H1 (cell line): ENCODE data around the gene ATP2B3. TPM values are rescaled to one million over a fixed set of nuclear protein-coding genes. Genes with fewer than 3 reads are reported as not detected.

Experiments used
- CTCF ChIA-PET: fragments of 300-600 bp; sonication (Branson Sonifier 250); formaldehyde crosslinking; loops from one replicate; lab custom pipeline; 2021; ENCODE audit not compliant: partially characterized antibody; lab: Charles Lee
- POLR2A ChIA-PET: fragments of 300-600 bp; sonication (Branson Sonifier 250); formaldehyde crosslinking; loops from one replicate; lab custom pipeline; 2021; ENCODE audit warnings: inconsistent platforms; ENCODE audit not compliant: partially characterized antibody; lab: Charles Lee
- DNase-seq, 2 experiments: peaks; one replicate each; pipeline versions ENCODE4 v3.0.0 to v3.0.0-alpha.2; 2010 to 2022; ENCODE audit warnings: low spot score in 2 of 2, low read depth in 1 of 2, mixed read lengths in 1 of 2
- FAIRE-seq: peaks from 2 replicates; lab custom pipeline; 2011; peaks lifted over from hg19 to GRCh38; lab: Jason Lieb, UNC
- H2AFZ ChIP-seq: 2 replicates; pipeline ENCODE4 v1.8.1; 2012; ENCODE audit warnings: low read length, inconsistent platforms
- H2AK5ac ChIP-seq: 2 replicates; pipeline ENCODE4 v1.6.1; 2013; ENCODE audit warnings: low read depth, low read length
- H2BK120ac ChIP-seq: replicated peaks from 2 replicates; pipeline ENCODE3; 2013; ENCODE audit warnings: low read depth, low read length, inconsistent platforms
- H2BK12ac ChIP-seq: 2 replicates; pipeline ENCODE4 v1.6.1; 2013; ENCODE audit warnings: low read depth, low read length
- H2BK15ac ChIP-seq: 2 replicates; pipeline ENCODE4 v1.6.1; 2013; ENCODE audit warnings: low read length
- H2BK20ac ChIP-seq: 2 replicates; pipeline ENCODE4 v1.6.1; 2013; ENCODE audit warnings: low read length
- H2BK5ac ChIP-seq: 2 replicates; pipeline ENCODE4 v1.6.1; 2013; ENCODE audit warnings: low read depth, low read length
- H3K14ac ChIP-seq: 2 replicates; pipeline ENCODE4 v1.6.1; 2013; ENCODE audit warnings: inconsistent platforms; ENCODE audit not compliant: insufficient read length
- H3K18ac ChIP-seq: 2 replicates; pipeline ENCODE4 v1.6.1; 2013; ENCODE audit warnings: low read length; ENCODE audit errors: extremely low read depth
- H3K23ac ChIP-seq: 2 replicates; pipeline ENCODE4 v1.6.1; 2013; ENCODE audit warnings: inconsistent platforms; ENCODE audit not compliant: insufficient read length
- H3K23me2 ChIP-seq: 2 replicates; pipeline ENCODE4 v1.6.1; 2013; ENCODE audit warnings: low read depth, low read length
- H3K27ac ChIP-seq: 2 replicates; pipeline ENCODE4 v1.6.1; 2011; ENCODE audit warnings: low read depth, low read length, inconsistent platforms
- H3K27me3 ChIP-seq, 4 experiments: replicated peaks in 1 of 4; 1 replicate in 1 of 4; 2 replicates in 3 of 4; pipeline versions ENCODE4 v1.6.1 to v1.8.1; 2011 to 2013; ENCODE audit warnings: low read length in 3 of 4, mild to moderate bottlenecking in 3 of 4, inconsistent platforms in 2 of 4, mixed read lengths in 2 of 4, moderate library complexity in 1 of 4; ENCODE audit not compliant: control insufficient read depth in 3 of 4, insufficient read depth in 3 of 4; ENCODE audit errors: extremely low read depth in 1 of 4
- H3K36me3 ChIP-seq, 4 experiments: 2 replicates each; pipeline versions ENCODE4 v1.6.1 to v1.8.1; 2011 to 2013; ENCODE audit warnings: mild to moderate bottlenecking in 4 of 4, low read length in 3 of 4, moderate library complexity in 2 of 4, control low read depth in 1 of 4, inconsistent platforms in 1 of 4; ENCODE audit not compliant: insufficient read depth in 4 of 4, control insufficient read depth in 2 of 4
- H3K4ac ChIP-seq: replicated peaks from 2 replicates; pipeline ENCODE3; 2013; ENCODE audit warnings: low read length, low read depth, mixed read lengths, inconsistent platforms; ENCODE audit not compliant: insufficient read length
- H3K4me1 ChIP-seq, 4 experiments: replicated peaks in 1 of 4; 1 replicate in 1 of 4; 2 replicates in 3 of 4; pipeline versions ENCODE4 v1.6.1 to v1.8.1; 2011 to 2013; ENCODE audit warnings: low read length in 3 of 4, inconsistent platforms in 2 of 4, mixed read lengths in 1 of 4; ENCODE audit not compliant: insufficient read depth in 4 of 4, control insufficient read depth in 3 of 4
- H3K4me2 ChIP-seq, 2 experiments: 2 replicates each; pipeline versions ENCODE4 v1.6.1 to v1.8.1; 2011 to 2013; ENCODE audit warnings: low read depth in 2 of 2, low read length in 2 of 2, control low read depth in 1 of 2, inconsistent platforms in 1 of 2, mild to moderate bottlenecking in 1 of 2; ENCODE audit not compliant: insufficient read depth in 1 of 2
- H3K4me3 ChIP-seq, 4 experiments: fragments of 200-600, 300-600 bp in 1 of 4; sonication (generic), shearing (Covaris generic), sonication (Bioruptor Twin) in 1 of 4; 2 replicates each; pipeline versions ENCODE4 v1.5.1 to v1.8.1; 2011 to 2016; ENCODE audit warnings: low read length in 4 of 4, low read depth in 3 of 4, control low read depth in 2 of 4, inconsistent platforms in 2 of 4, mild to moderate bottlenecking in 2 of 4, mixed read lengths in 1 of 4, moderate library complexity in 1 of 4; ENCODE audit not compliant: insufficient read depth in 2 of 4; ENCODE audit errors: extremely low read depth in 1 of 4
- H3K56ac ChIP-seq: replicated peaks from 2 replicates; pipeline ENCODE3; 2013; ENCODE audit warnings: low read depth, mild to moderate bottlenecking, mixed read lengths, low read length, inconsistent platforms; ENCODE audit not compliant: insufficient read length
- H3K79me1 ChIP-seq: 2 replicates; pipeline ENCODE4 v1.6.1; 2013; ENCODE audit warnings: low read depth, low read length, control low read depth
- H3K79me2 ChIP-seq, 2 experiments: 2 replicates each; pipeline versions ENCODE4 v1.6.1 to v1.8.1; 2012 to 2013; ENCODE audit warnings: low read length in 2 of 2, mild to moderate bottlenecking in 2 of 2, inconsistent platforms in 1 of 2; ENCODE audit not compliant: insufficient read depth in 2 of 2, control insufficient read depth in 1 of 2
- H3K9ac ChIP-seq, 4 experiments: replicated peaks in 1 of 4; 1 replicate in 1 of 4; 2 replicates in 3 of 4; pipeline versions ENCODE4 v1.6.1 to v1.8.1; 2011 to 2013; ENCODE audit warnings: low read depth in 3 of 4, low read length in 3 of 4, control low read depth in 2 of 4, mild to moderate bottlenecking in 2 of 4, moderate library complexity in 2 of 4, inconsistent platforms in 1 of 4; ENCODE audit errors: extremely low read depth in 1 of 4
- H3K9me3 ChIP-seq, 2 experiments: 2 replicates each; pipeline versions ENCODE4 v1.6.1 to v1.8.1; 2012 to 2013; ENCODE audit warnings: mild to moderate bottlenecking in 2 of 2, moderate library complexity in 2 of 2, control low read depth in 1 of 2, inconsistent platforms in 1 of 2, low read depth in 1 of 2, low read length in 1 of 2, mixed read lengths in 1 of 2; ENCODE audit not compliant: insufficient read depth in 2 of 2
- H4K20me1 ChIP-seq, 2 experiments: replicated peaks in 1 of 2; 2 replicates each; pipeline versions ENCODE3 to v1.8.1; 2011 to 2013; ENCODE audit warnings: inconsistent platforms in 2 of 2, low read length in 2 of 2, mild to moderate bottlenecking in 1 of 2; ENCODE audit not compliant: insufficient read depth in 2 of 2, control insufficient read depth in 1 of 2
- H4K5ac ChIP-seq: 2 replicates; pipeline ENCODE4 v1.6.1; 2013; ENCODE audit warnings: low read length, low read depth, mixed read lengths, inconsistent platforms; ENCODE audit not compliant: insufficient read length
- H4K8ac ChIP-seq: 2 replicates; pipeline ENCODE4 v1.8.0; 2013; ENCODE audit warnings: mild to moderate bottlenecking, moderate library complexity, low read length, inconsistent platforms; ENCODE audit not compliant: insufficient read depth; ENCODE audit errors: extremely low read depth
- H4K91ac ChIP-seq: replicated peaks from 2 replicates; pipeline ENCODE3; 2013; ENCODE audit warnings: low read length, mixed read lengths, inconsistent platforms; ENCODE audit not compliant: insufficient read length
- WGBS, 2 experiments: shearing (Covaris generic) in 1 of 2; methylation state at CpG; one replicate each; pipeline versions ENCODE4 v1.1.6 to v1.1.7; 2013 to 2015; ENCODE audit warnings: low lambda C conversion rate in 2 of 2, mixed read lengths in 2 of 2, inconsistent platforms in 1 of 2, low coverage in 1 of 2, missing lambda C conversion rate in 1 of 2; ENCODE audit not compliant: insufficient replicate concordance in 2 of 2, insufficient coverage in 1 of 2, insufficient read length in 1 of 2; ENCODE audit errors: extremely low coverage in 1 of 2, missing lambda C conversion rate in 1 of 2; 5-methylcytosine and 5-hydroxymethylcytosine counted together
- long read RNA-seq, 2 experiments: library from RNA in 1 of 2; library from capped mRNA in 1 of 2; stranded (forward); transcript quantifications; one replicate each; pipeline ENCODE4 v2.0.0, GENCODE V29; 2021; ENCODE audit warnings: inconsistent platforms in 1 of 2
- polyA minus RNA-seq, 3 experiments: library from RNA; depleted of rRNA, polyadenylated mRNA; stranded (reverse); fragments of >200 nt; gene quantifications; 1 replicate in 2 of 3; 2 replicates in 1 of 3; pipeline ENCODE4 v1.2.3, GENCODE V29; 2011
- polyA plus RNA-seq, 7 experiments: library from polyadenylated mRNA; depleted of rRNA in 3 of 7; stranded (reverse) in 5 of 7; unstranded in 2 of 7; fragments of >200 nt in 5 of 7; fragments of 200-250 nt in 2 of 7; gene quantifications; 1 replicate in 5 of 7; 2 replicates in 1 of 7; 4 replicates in 1 of 7; pipeline versions ENCODE4 v1.2.1 to v1.2.3, GENCODE V29; 2011 to 2013; ENCODE audit warnings: missing spikeins in 2 of 7, mixed read lengths in 2 of 7
- total RNA-seq: library from RNA; stranded (reverse); fragmentation: NEBNext Ultra II Directional; extraction: Animal tissue kit (Norgen Biotek cat#: 25700); gene quantifications from 2 replicates; pipeline ENCODE4 v1.2.1, GENCODE V29; 2021

ATP2B3 gene
- total RNA-seq = 0.15 and 0.19 TPM in 2 replicates
- 0.14 and 0.24 TPM in 2 replicates for polyA plus RNA-seq (2011; rRNA removed)
- polyA plus RNA-seq (2011; cell fraction: cytosol; rRNA removed) = 0.12 TPM
- polyA plus RNA-seq (2011; cell fraction: nucleus; rRNA removed) = 0.83 TPM
- polyA plus RNA-seq (2012, experiment 1 of 2) = 0.28 to 0.56 TPM (median 0.32 TPM) in 4 replicates
- polyA plus RNA-seq (2012, experiment 2 of 2) = 0.14 TPM
- polyA plus RNA-seq (2013, experiment 1 of 2) = 0.26 TPM
- 0.26 TPM for polyA plus RNA-seq (2013, experiment 2 of 2)
- polyA minus RNA-seq (2011; rRNA and poly(A)+ RNA removed) = 0.24 and 0.25 TPM in 2 replicates
- not detected for polyA minus RNA-seq (2011; cell fraction: cytosol; rRNA and poly(A)+ RNA removed)
- 0.10 TPM for polyA minus RNA-seq (2011; cell fraction: nucleus; rRNA and poly(A)+ RNA removed)
- long read RNA-seq, experiment 1 = 0 reads
- long read RNA-seq, experiment 2 = 0 reads

GRCh38 chrX:153517423-153517822 is at the start of gene ATP2B3:
Gene ATP2B3 (plus strand): TSS chrX:153517642. CDS start chrX:153536248, 18,606 bp downstream.
- H3K79me1 ChIP-seq = no peaks in the 10 kb centered on the region
- no peak within 1 kb of the TSS for H4K91ac ChIP-seq
- DNase-seq = no peak
- ChIA-PET CTCF (interaction anchor here (1.2 to 2.9 kb wide), 3 partner anchors 11 to 23 kb away, joined by 4 to 9 read pairs (median 5); no protein-coding TSS in a partner anchor), POLR2A (interaction anchor here (1.0 to 1.4 kb wide), 2 partner anchors 10 kb away, joined by 3 to 5 read pairs; no protein-coding TSS in a partner anchor)
- no peak within 1 kb of the TSS for H2BK120ac ChIP-seq
- H4K5ac ChIP-seq = no peak within 1 kb of the TSS
- H3K4me1 ChIP-seq = peaks cover 0 to 4% (median 0%) of the 10 kb centered on the region in 4 experiments; a peak in 1 of 7 replicates
- peaks cover 19 to 31% (median 29%) of the 10 kb centered on the region in 4 experiments for H3K27me3 ChIP-seq
- no peaks in the 10 kb centered on the region for H3K79me2 ChIP-seq
- H4K8ac ChIP-seq = peak within 1 kb of the TSS; percentile 57; the same call in 1 of the 2 replicates
- H2BK20ac ChIP-seq = no peak within 1 kb of the TSS
- no peak within 1 kb of the TSS for H2BK5ac ChIP-seq
- FAIRE-seq = no peak
- H3K23me2 ChIP-seq = peaks cover 10% of the 10 kb centered on the region; the same call in 1 of the 2 replicates
- peak within 1 kb of the TSS; percentile 23 to 63 for H3K4me2 ChIP-seq
- H3K9me3 ChIP-seq = no peaks in the 10 kb centered on the region
- H3K18ac ChIP-seq = no peak within 1 kb of the TSS
- H3K4ac ChIP-seq = no peak within 1 kb of the TSS
- no peak within 1 kb of the TSS for H2AFZ ChIP-seq
- no peaks in the 10 kb centered on the region for H3K36me3 ChIP-seq
- H3K14ac ChIP-seq = no peak within 1 kb of the TSS
- no peak within 1 kb of the TSS for H2AK5ac ChIP-seq
- peak within 1 kb of the TSS in 1 of 4 experiments; percentile 66; a peak in 1 of 7 replicates for H3K9ac ChIP-seq
- no peak within 1 kb of the TSS for H3K27ac ChIP-seq
- H3K56ac ChIP-seq = no peak within 1 kb of the TSS
- H3K4me3 ChIP-seq = peak within 1 kb of the TSS; percentile 14 to 57 (median 34); a peak in 7 of 8 replicates
- no peak within 1 kb of the TSS for H2BK15ac ChIP-seq
- H3K23ac ChIP-seq = no peak within 1 kb of the TSS
- peaks cover 0 to 8% of the 10 kb centered on the region in 2 experiments for H4K20me1 ChIP-seq
- no peak within 1 kb of the TSS for H2BK12ac ChIP-seq
- no CpG with 5 or more reads among the region's 50 CpGs for WGBS, 2 experiments
